Measurements from ENCODE around the gene GPR34.
"Not testable (repeated sequence)": the region's sequence is repeated elsewhere in the genome, so short reads cannot be mapped to it uniquely, and the experiment has no call there.

GPR34 gene

DNA sequence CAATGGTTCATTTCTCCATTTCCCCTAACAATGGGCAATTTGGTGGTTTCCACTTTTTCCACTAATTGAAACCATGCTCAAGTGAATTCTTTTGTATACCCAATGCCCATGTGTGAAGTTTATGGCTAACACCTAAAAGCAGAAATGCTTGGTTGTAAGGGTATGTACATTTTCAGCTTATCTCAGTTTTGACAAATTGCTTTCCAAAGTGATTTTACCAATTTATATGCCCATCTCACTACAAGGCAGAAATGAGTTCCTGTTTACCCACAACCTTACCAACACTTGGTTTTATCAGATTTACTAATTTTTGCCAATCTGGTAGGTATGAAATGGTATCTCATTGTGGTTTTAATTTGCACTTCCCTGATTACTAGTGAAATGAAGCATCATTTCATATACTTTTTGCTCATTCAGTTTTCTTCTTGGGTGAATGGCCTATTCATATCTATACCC is 14.8 kb downstream of the GPR34 start:
- no peak for DNase-seq

DNA sequence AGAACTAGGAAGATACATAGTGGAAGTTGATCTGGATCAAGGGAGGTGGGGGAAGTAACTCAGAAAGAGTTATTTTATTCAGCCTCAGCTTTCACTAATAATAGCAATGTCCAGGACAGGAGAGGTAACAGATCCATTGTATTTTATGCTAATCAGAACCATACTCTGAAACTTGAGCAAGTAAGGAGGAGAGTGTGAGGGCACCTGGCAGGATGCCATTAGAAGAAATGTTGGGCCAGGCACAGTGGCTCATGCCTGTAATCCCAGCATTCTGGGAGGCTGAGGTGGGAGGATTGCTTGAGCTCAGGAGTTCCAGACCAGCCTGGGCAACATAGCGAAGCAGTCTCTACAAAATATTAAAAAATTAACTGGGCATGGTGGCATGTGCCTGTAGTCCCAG is 16.3 kb downstream of the GPR34 start:
- DNase-seq, result no peak

DNA sequence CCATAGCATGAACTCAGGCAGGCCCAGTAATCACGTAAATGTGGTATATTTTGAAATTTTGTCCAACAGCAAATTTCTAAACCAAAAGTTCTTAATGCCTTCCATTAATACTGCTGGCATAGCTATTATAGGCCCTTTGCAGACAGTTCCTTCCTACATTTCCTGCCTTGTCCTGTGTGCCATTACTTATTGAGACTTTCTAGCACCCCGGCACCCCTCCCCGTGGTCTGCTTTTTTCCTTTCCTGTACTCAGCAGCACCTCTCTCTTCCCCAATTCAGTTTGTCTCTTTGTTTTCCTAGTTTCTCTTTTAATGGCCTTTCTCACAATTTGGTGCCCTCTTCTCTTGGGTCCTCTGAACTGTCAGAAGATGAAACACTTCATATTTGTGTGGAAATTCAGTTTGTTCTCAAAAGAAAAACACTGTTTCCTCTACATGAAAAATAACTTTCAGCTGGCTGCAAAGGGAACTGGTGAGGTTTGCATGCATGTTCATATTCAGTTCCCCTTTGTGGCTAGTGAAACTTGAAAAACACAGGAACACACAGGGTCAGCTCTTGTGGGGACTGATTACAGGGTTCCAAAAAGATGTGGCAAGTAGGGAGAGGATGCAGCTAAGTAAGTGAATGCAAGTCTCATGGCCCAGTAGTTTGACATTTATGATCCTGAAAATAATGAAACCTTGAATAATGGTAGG is 17.1 kb downstream of the GPR34 start:
- DNase-seq, result no peak

DNA sequence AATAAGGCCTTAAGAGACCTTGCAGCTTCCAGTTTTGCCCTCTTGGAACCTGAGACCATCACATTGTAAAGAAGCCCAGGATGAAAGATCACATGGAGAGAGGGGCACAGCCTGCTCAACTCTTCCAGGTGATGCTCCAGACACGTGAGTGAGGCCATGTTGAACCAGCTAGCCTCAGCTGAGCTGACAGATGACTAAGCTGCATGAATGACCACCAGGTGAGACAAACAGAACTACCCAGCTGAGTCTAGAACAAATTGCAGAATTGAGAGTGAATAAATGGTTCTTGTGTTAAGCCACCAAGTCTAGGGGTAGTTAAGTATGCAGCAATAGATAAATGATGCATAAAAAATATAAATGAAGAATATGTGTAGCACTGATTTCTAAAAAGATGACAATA is 18.4 kb downstream of the GPR34 start:
- DNase-seq, result no peak

DNA sequence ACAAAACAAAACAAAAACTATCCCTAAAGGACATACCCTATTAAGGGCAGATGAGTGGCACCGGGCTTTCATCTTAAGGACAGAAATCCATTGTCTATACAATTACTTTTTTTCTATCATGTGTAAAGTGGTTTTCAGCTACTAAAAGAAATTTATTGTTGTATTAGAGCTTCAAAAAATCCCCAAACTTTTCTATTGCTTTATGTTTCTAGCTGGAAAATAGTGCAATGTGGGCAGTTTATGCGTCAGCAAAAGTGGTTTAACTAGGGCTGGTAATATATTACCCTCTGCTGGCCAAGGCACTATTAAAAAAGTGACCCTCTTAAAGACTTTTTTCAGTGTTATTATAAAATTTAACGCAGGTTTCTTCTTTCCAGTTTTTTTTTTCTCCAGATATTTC is 19.7 kb downstream of the GPR34 start:
- no peak for DNase-seq

DNA sequence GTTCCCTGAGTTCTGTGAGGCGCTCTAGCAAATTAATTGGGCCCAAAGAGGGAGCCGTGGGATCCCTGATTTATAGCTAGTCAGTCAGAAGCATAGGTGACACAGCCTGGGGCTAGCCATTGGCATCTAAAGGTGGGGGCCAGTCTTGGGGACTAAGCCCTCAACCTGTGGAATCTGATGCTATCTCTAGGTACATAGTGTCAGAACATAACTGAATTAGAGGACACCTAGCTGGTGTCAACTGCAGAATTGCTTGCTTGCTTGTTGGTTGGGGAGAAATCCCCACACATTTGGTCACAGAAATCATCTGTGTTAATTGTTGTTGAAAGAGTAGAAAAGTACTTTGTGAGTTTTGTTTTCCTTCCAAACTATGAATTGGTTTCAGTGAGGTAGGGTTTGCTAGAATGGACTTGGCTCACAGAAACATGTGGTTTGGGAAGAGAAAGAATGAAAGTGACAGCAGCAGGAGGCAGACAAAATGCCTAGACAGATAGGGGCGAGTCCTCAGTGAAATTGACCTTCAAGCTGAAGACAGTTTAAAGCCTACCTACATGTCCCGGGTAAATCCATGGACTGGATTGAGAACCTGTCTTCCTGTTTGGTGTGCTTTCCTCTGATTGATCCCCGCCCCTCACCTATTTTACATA is 22.4 kb downstream of the GPR34 start:
- DNase-seq, result no peak

DNA sequence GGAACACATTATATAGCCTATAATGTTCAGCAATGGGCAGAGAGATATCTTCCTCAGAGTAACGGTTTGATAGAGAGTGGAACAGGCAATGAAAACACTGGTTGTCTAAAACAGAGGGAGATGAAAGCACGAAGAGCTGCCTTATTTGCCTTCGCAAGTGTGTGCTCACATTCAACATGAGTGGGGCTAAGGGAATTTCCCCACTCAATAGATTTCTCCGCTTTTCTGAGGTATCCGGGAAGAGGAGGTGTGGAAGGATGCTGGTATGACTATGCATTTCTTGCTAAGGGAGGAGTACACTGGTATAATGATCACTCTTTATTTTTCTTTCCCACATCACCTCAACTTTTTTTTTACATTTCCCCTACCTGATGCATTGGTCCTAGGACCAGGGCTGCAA is 27.4 kb downstream of the GPR34 start:
- no peak for DNase-seq

DNA sequence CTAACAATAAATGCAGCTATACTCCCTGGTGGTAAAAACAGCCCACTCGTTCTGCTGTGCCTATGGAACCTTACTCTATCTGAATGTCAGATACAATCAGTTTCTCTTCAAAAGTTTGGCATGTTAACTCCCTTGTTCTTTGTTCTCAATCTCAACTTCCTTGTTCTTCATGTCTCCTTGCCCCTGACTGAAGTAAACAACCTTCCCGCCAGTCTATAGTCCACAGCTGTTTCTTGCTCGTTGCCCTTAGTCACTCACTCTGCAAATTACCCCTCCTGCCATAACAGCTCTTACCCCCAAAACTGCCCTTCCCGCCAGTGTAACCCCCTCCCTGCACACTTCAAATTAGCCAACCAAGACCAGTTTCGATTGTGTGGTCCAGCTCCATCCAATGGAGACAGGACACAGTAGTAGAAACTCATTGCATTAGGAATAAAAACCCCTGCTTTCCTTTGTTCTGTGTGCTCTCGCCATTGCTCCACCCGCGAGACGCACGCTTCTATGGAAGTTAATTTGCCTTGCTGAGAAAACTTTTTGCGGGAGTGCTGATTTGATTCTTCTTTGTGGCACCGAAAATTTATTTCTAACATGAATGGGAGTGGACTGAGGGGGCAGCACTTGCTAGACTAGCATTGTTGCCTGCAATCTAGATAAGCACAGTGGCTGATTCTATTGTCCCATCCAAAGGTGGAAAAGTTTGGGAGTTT is 28.1 kb downstream of the GPR34 start:
- no peak for DNase-seq

DNA sequence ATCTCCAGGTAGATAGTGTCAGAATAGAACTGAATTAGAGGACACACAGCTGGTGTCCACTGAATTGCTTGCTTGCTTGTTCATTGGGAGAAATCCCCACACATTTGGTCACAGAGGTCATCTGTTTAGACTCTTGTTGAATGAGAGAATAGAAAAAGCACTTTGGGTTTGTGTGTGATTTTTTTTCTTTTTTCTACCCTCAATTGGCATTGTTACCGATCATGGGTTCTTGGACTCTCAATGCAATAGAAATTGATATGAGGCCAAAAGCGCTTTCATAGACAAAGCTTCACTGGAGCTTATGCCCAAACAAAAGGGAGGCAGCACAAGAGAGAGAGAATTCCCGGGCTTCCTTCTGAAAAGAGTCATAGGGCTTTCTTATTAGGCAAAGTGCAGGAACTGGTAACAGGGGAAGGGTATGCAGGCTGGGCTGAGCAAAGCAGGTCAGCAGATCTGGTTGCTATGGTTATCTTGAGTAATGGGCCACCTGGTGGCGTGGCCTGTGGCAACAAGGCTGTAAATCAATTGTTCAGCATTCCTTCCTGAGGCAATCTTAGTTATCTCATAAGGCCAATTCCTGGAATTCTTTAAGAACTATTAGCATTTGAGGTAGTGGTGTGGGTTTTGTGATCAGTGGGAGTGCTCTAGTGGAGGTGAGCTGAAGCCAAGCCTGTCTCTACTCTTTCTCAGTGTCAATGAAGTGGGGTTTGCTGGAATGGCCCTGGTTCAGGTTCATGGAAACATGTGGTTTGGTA is 29.9 kb downstream of the GPR34 start:
- no peak for DNase-seq

DNA sequence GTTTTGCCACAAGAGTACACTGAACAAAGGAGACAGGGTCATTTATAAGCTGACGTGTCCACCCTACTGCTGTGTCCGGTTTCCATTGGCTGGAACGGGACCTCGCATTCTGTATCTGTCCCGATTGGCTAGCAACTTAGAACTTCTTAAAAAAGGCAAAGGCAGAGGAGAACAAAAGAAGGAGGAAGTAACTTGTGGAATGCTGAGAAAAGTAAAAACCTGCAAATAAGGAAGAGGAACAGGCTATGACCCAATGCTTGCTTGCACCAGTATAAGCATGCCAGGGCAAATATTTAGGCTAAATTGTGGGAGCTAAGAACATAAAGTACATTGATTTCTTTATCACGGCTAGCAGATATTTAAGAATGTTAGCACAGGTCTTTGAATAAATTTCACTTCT is 30.8 kb downstream of the GPR34 start:
- not testable (repeated sequence) for DNase-seq

DNA sequence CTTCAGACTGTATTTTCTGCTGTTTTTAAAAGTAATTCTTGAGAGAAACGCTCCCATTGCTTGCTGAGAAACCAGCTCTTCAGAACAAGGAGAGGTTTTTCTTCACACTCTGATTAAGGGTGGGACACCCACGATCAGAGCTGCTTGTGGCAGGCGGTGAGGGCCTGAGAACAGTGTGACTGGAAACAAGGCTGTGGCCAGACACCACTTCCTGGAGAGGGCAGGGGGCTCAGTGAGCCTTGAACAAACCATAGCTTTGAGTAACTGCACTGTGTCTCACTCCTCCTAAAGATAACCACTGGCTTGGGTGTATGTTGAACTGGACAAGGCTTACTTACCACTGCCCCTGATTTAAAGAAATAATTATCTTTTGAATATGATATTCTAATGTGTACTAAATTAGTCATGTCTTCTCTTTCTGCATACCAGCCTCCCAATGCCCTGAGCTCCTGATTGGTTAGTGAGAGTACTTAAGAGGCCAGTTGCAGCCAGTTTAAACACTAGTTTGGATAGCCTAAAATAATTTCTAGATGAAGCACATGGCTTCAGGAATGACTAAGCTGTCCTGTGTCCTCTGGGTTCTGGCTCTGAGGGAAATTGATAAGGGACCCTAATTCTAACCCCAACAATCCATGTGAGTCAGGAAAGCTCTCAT is 31.5 kb downstream of the GPR34 start:
- DNase-seq, result no peak

DNA sequence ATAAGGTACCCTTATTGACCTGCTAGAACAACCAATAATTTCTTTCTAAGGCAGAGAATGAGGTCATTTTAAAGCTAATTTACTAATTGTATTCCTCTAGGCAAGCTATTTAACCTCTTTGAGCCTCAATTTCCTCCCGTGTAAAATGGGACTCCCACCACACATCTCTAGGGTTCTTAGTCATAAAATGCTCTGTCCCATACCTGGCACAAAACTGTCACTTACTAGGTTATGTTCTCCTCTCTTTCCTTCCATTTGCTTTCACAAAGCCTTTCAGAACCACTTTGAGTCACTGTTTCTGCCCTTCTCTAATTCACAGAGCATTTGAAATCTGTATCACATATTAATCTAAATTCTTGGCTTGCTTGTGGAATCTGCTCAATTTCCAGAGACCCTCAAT is 32.8 kb downstream of the GPR34 start:
- DNase-seq, result no peak

DNA sequence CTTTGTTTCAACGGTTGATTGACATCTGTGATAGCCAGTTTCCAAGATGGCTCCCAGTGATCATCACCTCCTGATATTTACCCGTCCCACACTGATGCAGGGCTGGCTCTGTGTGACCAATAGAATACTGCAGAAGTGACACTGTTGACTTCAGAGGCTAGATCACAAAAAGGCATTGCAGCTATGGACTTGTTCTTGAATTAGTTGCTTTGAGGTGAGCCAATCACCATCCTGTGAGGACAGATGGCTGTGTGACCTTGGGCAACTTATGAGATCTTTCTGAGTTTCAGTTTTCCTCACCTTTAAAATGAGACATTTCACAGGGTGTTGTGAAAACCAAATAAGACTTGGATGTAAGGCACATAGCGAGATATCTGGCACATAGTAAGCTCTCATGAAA is 33.4 kb downstream of the GPR34 start:
- DNase-seq, result no peak

DNA sequence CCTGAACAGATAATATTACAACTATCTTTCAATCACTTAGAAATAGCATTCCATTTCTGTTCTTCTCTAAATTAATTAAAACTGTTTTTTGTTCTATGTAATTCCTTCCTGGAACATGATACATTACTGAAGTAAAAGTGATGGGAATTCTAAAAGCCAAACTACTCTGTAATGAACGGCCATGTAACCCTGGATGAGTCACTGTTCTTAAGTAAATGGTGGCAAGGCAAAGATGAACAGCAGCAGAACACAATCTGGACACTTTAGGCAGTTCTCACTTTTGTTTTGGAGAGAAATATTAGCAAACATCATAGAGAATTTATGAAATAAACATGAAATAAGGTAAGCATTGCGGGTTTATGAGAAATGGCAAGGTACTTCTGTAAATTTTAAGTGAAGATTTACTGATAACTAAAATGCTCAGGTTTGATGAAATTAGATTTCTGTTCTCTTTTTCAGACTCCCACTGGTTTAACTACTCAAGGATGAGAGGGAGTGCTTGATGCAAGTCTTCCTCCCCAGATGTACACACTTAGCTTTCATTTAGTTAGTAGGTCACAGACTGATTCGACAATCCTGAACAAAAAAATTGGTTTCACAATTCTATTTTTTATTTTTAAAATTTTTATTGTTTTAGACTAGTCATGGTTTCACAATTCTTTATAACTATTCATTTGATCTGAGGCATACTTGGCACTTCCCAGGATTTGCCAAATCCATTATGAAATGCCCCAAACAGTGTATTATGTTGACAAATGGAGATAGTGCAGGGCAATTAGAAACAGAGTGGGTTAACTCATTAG is 34.2 kb downstream of the GPR34 start:
- no peak for DNase-seq

DNA sequence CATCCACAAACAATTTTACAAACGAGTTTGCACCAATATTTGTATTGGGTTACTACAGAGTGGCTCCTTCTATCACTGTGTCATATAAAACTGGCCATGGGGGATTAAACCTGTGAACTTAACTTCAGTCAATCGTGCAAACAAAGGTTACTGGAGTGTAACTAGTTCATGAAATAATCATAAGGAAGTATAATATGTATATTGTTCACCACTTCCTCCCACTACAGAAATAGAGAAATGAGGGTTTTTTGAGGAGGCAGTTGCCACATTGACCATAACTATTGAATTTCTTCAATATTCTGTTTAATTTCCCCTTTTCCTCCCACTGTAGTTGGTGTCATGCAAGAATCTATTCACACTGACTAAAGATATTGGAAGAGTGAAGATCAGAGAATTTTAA is 35.1 kb downstream of the GPR34 start, which contains the start of gene GPR82:
GPR82 (plus strand) TSS at position 356 of the 400 bp plus-strand sequence. CDS start 2,846 bp downstream, outside the sequence.
- no peak for DNase-seq

DNA sequence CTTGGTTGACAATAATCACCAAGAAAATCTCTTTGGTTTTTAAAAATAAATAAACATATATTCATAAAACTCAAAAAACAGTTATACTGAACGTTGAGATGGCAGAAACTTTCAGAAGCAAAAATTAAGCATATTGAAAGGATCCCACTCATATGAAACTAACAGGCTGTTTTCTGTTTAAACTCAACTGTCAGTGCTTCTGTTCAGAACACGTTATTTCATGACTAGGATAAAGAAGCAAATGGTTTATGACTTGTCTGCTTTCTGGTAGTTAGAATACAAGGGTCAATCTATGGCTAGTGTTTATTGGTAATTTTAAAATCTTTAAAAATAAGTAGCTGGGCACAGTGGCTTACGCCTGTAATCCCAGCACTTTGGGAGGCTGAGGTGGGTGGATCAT is 39.4 kb downstream of the GPR34 start:
- no peak for DNase-seq

DNA sequence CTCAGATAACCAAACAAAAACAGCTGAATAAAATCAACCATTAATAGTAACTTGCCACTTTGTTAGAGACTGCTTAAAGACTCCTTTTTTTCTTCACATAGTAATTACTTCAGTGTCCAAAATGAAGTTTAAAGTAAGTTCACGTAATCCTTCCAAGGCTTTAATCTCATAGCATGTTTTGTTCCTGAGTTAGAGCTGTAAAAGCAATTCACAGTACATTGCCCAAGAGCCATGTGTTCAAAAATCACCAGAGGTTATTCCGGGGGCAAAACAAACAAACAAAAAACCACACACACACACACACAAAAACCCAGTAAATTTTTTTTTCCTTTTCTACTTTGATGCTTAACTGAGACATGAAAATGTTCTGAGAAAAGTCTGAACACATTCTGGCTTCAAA is 41.3 kb downstream of the GPR34 start:
- no peak for DNase-seq

DNA sequence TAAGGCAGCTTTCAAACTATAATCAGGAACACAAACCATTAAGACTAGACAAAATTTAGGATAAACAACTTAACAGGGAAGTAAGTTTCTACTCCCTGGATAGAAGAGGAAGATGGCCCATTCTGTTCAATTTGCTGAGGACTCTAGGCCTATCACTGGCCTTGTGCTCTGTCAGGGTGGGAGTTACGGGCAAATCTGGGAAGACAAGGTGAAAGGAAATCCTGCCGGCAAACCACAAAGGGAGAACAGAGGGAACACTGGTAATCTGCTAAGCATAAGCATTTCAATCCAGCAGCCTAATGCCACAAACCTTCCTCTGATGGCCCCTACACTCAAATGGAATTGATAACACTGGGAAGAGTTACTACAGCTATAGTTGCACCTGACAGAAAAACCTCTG is 43.5 kb downstream of the GPR34 start:
- DNase-seq, result no peak

DNA sequence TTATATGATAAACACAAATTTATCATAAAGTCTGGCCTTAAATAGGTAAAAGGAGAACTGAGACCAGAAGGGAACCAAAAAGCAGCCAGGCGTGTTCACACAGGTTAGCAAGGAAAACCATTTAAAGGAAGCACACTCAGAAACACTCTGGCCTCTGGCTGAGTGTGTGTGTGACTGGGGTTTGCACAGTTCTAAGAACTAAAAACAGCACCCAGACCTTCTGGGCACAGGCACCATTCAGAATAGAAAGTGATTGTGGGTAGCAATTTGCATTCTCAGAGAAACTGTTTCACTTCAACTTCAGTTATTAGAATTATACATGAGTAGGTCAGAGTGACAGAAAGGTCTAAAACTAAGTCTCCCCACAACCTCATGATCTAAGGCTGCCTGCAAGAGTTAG is 45.2 kb downstream of the GPR34 start:
- no peak for DNase-seq

DNA sequence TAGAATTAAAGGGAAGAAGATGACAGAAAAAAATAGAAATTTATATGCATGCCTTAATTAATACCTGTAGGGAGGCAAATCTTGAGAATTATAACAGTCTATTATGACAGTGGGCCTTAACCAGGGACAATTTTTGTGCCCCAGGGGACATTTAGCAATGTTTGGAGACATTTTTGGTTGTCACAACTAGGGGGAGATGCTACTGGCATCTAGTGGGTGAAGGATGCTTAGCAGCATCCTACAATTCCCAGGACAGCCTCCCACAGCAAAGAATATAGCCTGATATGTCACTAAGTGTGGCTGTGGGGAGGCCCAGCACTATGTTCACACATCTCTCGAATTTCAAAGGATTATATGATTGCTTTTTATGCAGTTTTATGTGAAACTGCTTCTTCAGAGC is 45.8 kb downstream of the GPR34 start:
- DNase-seq, result no peak

DNA sequence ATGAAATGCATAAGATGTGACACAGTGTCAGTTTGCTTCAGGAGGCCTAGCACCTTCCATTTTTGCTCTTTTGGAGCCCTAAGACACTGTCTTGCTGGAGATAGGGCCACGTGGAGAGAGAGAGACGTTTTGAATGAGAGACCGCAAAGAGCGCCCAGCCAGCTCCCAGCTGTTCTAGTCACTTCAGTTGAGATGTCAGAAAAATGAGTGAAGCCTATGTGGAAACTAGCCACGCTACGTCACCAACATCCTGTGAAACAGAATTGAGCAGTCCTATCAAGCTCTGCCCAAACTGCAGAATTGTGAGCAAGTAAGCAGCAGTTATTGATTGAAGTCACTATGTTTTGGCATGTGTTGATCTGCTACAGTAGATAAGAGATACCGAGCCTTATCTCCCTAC is 48.3 kb downstream of the GPR34 start:
- DNase-seq, result no peak

DNA sequence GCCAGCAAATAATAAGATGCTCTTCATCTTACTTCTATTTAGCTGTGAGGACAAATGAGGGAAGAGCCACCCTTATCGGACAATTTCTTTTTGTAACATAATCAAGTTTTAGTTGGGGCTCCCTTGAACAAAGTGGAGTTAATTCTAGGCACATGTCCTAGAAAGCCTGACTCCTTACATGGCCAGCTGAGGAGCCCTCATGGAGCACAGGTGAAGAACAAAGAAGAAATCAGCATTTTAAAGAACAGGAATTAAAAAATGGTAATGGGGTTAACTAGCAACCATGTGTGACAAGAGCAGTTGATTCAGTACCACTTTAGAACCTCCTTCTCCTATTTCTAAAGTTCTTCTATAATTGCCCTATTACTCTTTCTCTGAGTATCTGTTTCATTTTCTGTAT is 51.1 kb downstream of the GPR34 start:
- DNase-seq, result no peak

Measured in NCI-H1092 (cell line).